Aorta (tissue), 5 donors: ENCODE data around the gene CETP. TPM values are rescaled to one million over a fixed set of nuclear protein-coding genes. Genes with fewer than 3 reads are reported as not detected.
"Not testable (repeated sequence)": the region's sequence is repeated elsewhere in the genome, so short reads cannot be mapped to it uniquely, and the experiment has no call there.

ENCODE experiments used
- ATAC-seq: fragments of 200-7000 bp; cut with Tn5 transposase; one replicate; pipeline ENCODE4 v1.9.1; 2022; ENCODE audit warnings: moderate library complexity; ENCODE audit not compliant: low FRiP score
- DNase-seq, 2 donors: peaks; one replicate each; pipeline ENCODE4 v3.0.0-alpha.2; 2020
- H3K27ac ChIP-seq, 2 donors: one replicate each; pipeline ENCODE4 v1.5.1; 2013; ENCODE audit warnings: low read length in 2 of 2, mild to moderate bottlenecking in 2 of 2, moderate library complexity in 2 of 2, control low read depth in 1 of 2, inconsistent platforms in 1 of 2, low read depth in 1 of 2
- H3K27me3 ChIP-seq, 2 donors: one replicate each; pipeline ENCODE4 v1.6.1; 2013; ENCODE audit warnings: control low read depth in 1 of 2, low read length in 1 of 2, mild to moderate bottlenecking in 1 of 2, moderate library complexity in 1 of 2; ENCODE audit not compliant: insufficient read depth in 2 of 2, control insufficient read depth in 1 of 2
- H3K36me3 ChIP-seq, 2 donors: one replicate each; pipeline ENCODE4 v1.6.1; 2013; ENCODE audit warnings: control low read depth in 1 of 2, low read length in 1 of 2, mild to moderate bottlenecking in 1 of 2; ENCODE audit not compliant: insufficient read depth in 2 of 2, control insufficient read depth in 1 of 2
- H3K4me1 ChIP-seq, 2 donors: one replicate each; pipeline ENCODE4 v1.6.1; 2013; ENCODE audit warnings: low read length in 2 of 2, control low read depth in 1 of 2, mild to moderate bottlenecking in 1 of 2, moderate library complexity in 1 of 2; ENCODE audit not compliant: insufficient read depth in 2 of 2, control insufficient read depth in 1 of 2
- H3K4me3 ChIP-seq, 2 donors: one replicate each; pipeline ENCODE4 v1.5.1; 2013; ENCODE audit warnings: low read length in 2 of 2, control low read depth in 1 of 2, mild to moderate bottlenecking in 1 of 2
- H3K9me3 ChIP-seq: one replicate; pipeline ENCODE4 v1.6.1; 2013; ENCODE audit warnings: mild to moderate bottlenecking, low read length; ENCODE audit not compliant: control insufficient read depth
- WGBS, 2 donors: extraction: QIAGEN DNeasy Blood & Tissue Kit; methylation state at CpG; one replicate each; pipeline ENCODE4 v1.1.7; 2013; 5-methylcytosine and 5-hydroxymethylcytosine counted together
- intact Hi-C, 2 donors: fragments of 100-400 bp; cut with DNase I; formaldehyde crosslinking; loops; one replicate each; pipeline versions ENCODE4 v1.14.2 to v1.15.0; 2022
- polyA plus RNA-seq, 2 donors: library from polyadenylated mRNA; stranded (reverse); fragments of 200-250 nt; gene quantifications; one replicate each; pipeline ENCODE4 v1.2.3, GENCODE V29; 2013
- total RNA-seq, 2 donors: library from RNA; stranded (reverse); fragmentation: NEBNext Ultra II Directional; extraction: Animal tissue kit (Norgen Biotek cat#: 25700); gene quantifications; one replicate each; pipeline ENCODE4 v1.2.1, GENCODE V29; 2021
- donor health status: healthy with polysubstance abuse.
- donor health status: Bipolar disorder and iron deficiency.
- donor health status: DM: no; HTN: no; CAD: no.
- donor health status: DM: no; HTN: no; CAD: no.
- donor health status: DM: yes; HTN: yes; CAD: no.

CETP gene
- total and polyA plus RNA-seq, 4 donors, result 0.49 to 1.3 TPM; not detected in 2

- intact Hi-C loops, result no loop called here
- 57 to 60% methylated on average over 5 of the region's 5 CpGs for WGBS, 2 donors
- H3K27me3 ChIP-seq, result no peaks in the 10 kb centered on the region
These were observed 38.7 kb downstream of the CETP start for GRCh38 chr16:57000271-57001025.

GRCh38 chr16:57001026-57001679 lies 39.4 kb downstream of the CETP start:
- Histone ChIP-seq H3K27ac (no peak overlapping the region), H3K27me3 (no peaks in the 10 kb centered on the region), H3K9me3 (no peaks in the 10 kb centered on the region), H3K36me3 (no peaks in the 10 kb centered on the region), H3K4me1 (no peaks in the 10 kb centered on the region), H3K4me3 (no peak overlapping the region)
- intact Hi-C loops, result no loop called here
- DNase-seq (no peak), ATAC-seq (no peak)
- WGBS, 2 donors, result 96% methylated on average over 8 of the region's 8 CpGs

More at GRCh38 chr16:57000271-57001025, 38.7 kb downstream of the CETP start:
- H3K27ac ChIP-seq, result no peak overlapping the region
- no peak overlapping the region for H3K4me3 ChIP-seq
- no peaks in the 10 kb centered on the region for H3K4me1 ChIP-seq
- DNase-seq, result peak; percentile 90 to 92
- no peaks in the 10 kb centered on the region for H3K9me3 ChIP-seq
- peak; percentile 73 for ATAC-seq
- H3K36me3 ChIP-seq, result no peaks in the 10 kb centered on the region

GRCh38 chr16:57003439-57004386 lies 42.0 kb downstream of the CETP start:
- no peaks in the 10 kb centered on the region for H3K9me3 ChIP-seq
- no peaks in the 10 kb centered on the region for H3K36me3 ChIP-seq
- no peaks in the 10 kb centered on the region for H3K4me1 ChIP-seq
- no peak overlapping the region for H3K27ac ChIP-seq
- DNase-seq (peak; percentile 6 to 72), ATAC-seq (no peak)
- no peaks in the 10 kb centered on the region for H3K27me3 ChIP-seq
- WGBS, 2 donors, result 89 to 90% methylated on average over 22 of the region's 22 CpGs
- H3K4me3 ChIP-seq, result no peak overlapping the region
- intact Hi-C loops, result no loop called here

GRCh38 chr16:57004387-57005250 lies 42.9 kb downstream of the CETP start:
- DNase-seq, result no peak
- Histone ChIP-seq H3K27ac (no peak overlapping the region), H3K9me3 (no peaks in the 10 kb centered on the region), H3K27me3 (no peaks in the 10 kb centered on the region), H3K4me3 (no peak overlapping the region), H3K4me1 (no peaks in the 10 kb centered on the region), H3K36me3 (no peaks in the 10 kb centered on the region)
- ATAC-seq, result no peak
- intact Hi-C loops, result no loop called here
- 73 to 79% methylated on average over 15 of the region's 15 CpGs for WGBS, 2 donors

- H3K36me3 ChIP-seq, ATAC-seq, H3K27ac ChIP-seq, H3K4me3 ChIP-seq, DNase-seq, H3K27me3 ChIP-seq, H3K4me1 ChIP-seq, H3K9me3 ChIP-seq, intact Hi-C loops: not testable (repeated sequence)
- 75 to 77% methylated on average over 2 of the region's 2 CpGs for WGBS, 2 donors
These were observed 43.8 kb downstream of the CETP start for GRCh38 chr16:57005597-57005996.

- no peaks in the 10 kb centered on the region for H3K4me1 ChIP-seq
- H3K4me3 ChIP-seq, result no peak overlapping the region
- no peak overlapping the region for H3K27ac ChIP-seq
- no peaks in the 10 kb centered on the region for H3K36me3 ChIP-seq
- H3K9me3 ChIP-seq, result no peaks in the 10 kb centered on the region
- no peak for DNase-seq
- intact Hi-C loops, result no loop called here
- 88 to 89% methylated on average over 5 of the region's 5 CpGs for WGBS, 2 donors
- no peak for ATAC-seq
- H3K27me3 ChIP-seq, result no peaks in the 10 kb centered on the region
These were observed 45.3 kb downstream of the CETP start for GRCh38 chr16:57007050-57007449.

- Histone ChIP-seq H3K27me3 (no peaks in the 10 kb centered on the region), H3K4me3 (no peak overlapping the region), H3K9me3 (no peaks in the 10 kb centered on the region), H3K36me3 (no peaks in the 10 kb centered on the region), H3K4me1 (no peaks in the 10 kb centered on the region), H3K27ac (no peak overlapping the region)
- 86 to 92% methylated on average over 3 of the region's 3 CpGs for WGBS, 2 donors
- intact Hi-C loops, result no loop called here
- DNase-seq (no peak), ATAC-seq (no peak)
These were observed 45.8 kb downstream of the CETP start for GRCh38 chr16:57007530-57007929.

GRCh38 chr16:57008440-57008839 lies 46.7 kb downstream of the CETP start:
- ATAC-seq (no peak), DNase-seq (no peak)
- intact Hi-C loops, result no loop called here
- no peak overlapping the region for H3K27ac ChIP-seq
- WGBS, 2 donors, result 98 to 100% methylated on average over 1 of the region's 1 CpG
- no peaks in the 10 kb centered on the region for H3K36me3 ChIP-seq
- no peaks in the 10 kb centered on the region for H3K27me3 ChIP-seq
- no peaks in the 10 kb centered on the region for H3K4me1 ChIP-seq
- H3K4me3 ChIP-seq, result no peak overlapping the region
- no peaks in the 10 kb centered on the region for H3K9me3 ChIP-seq
